Endothelial cell of umbilical vein (primary cell): ENCODE results near the gene KRTAP10-7.

Experiments
- EZH2 ChIP-seq: IDR thresholded peaks from 2 replicates; pipeline ENCODE4 v1.6.1; 2012; ENCODE audit warnings: borderline replicate concordance, low read depth, mild to moderate bottlenecking, moderate library complexity, low read length, inconsistent platforms; ENCODE audit not compliant: severe bottlenecking
- MAX ChIP-seq: IDR thresholded peaks from 2 replicates; pipeline ENCODE4 v1.6.1; 2011; ENCODE audit not compliant: insufficient read depth, insufficient read length
- POLR2A ChIP-seq: IDR thresholded peaks from 2 replicates; pipeline ENCODE4 v1.6.1; 2012; ENCODE audit warnings: low read depth, mild to moderate bottlenecking, control low read depth, low read length
- POLR2AphosphoS5 ChIP-seq: IDR thresholded peaks from 2 replicates; pipeline ENCODE4 v1.6.1; 2012; ENCODE audit warnings: low read depth, mild to moderate bottlenecking, control low read depth, low read length, moderate library complexity; ENCODE audit not compliant: insufficient read depth
- TF ChIP-seq, protein P1 (sequence below), 2 donors: IDR thresholded peaks; 1 replicate in 1 of 2; 2 replicates in 1 of 2; pipeline ENCODE4 v1.5.1; 2011; ENCODE audit warnings: low read length in 2 of 2, mild to moderate bottlenecking in 2 of 2, moderate library complexity in 2 of 2, control low read depth in 1 of 2, inconsistent platforms in 1 of 2, low read depth in 1 of 2; ENCODE audit not compliant: insufficient read depth in 1 of 2; ENCODE audit errors: extremely low read depth in 1 of 2

DNA sequence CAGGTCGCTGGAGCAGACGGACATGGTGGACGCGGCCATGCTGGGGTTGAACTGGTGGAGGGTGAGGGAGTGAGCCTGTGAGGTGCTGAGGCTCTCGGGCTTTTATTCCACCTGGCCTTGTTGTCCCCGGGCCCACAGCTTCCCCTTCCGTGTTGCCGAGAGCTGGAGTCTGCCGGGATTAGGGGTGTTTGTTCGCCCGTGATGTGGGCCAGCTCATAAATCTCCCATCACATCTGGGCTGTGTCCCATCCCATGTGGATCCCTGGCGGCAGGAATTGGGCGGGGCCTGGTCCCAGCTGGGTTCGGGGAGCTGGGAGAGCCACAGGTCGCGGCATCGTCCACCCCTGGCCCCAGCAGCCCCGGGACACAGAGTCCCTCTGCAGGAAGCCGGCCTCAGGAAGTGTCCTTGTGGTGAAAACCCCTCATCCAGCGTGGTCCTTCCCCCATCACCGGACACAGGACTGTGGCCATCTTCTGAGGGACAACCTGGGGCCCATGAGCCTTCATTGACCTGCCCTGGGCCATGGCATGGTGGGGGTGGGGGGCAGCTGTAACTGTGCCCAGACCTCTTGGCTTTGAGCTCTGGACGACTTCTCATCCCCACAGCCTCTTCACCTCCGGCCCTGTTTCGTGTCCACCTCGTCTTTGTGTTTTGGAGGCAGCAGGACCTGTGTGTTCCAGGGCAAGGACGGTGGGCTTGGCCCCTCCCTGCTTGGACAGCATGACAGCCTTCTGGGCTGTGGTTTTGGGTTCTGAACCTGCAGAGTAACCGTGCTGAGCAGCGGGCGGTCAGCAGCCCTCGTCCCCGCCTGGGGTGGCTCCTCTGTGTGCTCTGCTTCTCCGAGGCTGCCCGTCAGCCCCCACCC lies 7.7 kb upstream of the KRTAP10-7 start, which contains the start of gene KRTAP10-6:
- TF ChIP-seq POLR2A (no peak), MAX (no peak), EZH2 (no peak), POLR2AphosphoS5 (no peak)
- TF ChIP-seq, protein P1, sequence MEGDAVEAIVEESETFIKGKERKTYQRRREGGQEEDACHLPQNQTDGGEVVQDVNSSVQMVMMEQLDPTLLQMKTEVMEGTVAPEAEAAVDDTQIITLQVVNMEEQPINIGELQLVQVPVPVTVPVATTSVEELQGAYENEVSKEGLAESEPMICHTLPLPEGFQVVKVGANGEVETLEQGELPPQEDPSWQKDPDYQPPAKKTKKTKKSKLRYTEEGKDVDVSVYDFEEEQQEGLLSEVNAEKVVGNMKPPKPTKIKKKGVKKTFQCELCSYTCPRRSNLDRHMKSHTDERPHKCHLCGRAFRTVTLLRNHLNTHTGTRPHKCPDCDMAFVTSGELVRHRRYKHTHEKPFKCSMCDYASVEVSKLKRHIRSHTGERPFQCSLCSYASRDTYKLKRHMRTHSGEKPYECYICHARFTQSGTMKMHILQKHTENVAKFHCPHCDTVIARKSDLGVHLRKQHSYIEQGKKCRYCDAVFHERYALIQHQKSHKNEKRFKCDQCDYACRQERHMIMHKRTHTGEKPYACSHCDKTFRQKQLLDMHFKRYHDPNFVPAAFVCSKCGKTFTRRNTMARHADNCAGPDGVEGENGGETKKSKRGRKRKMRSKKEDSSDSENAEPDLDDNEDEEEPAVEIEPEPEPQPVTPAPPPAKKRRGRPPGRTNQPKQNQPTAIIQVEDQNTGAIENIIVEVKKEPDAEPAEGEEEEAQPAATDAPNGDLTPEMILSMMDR (IDR thresholded peaks at IDR 0.05; ENCODE audit: extremely low read depth in 1 of 2, insufficient read depth in 1 of 2, low read depth in 1 of 2, low read length in 2 of 2), result no peak
